ENCODE results near the gene GNG2. TPM values are rescaled to one million over a fixed set of nuclear protein-coding genes. Genes with fewer than 3 reads are reported as not detected.

GNG2 gene
- total RNA-seq, 2 donors from 2014 or later, result 47.9 to 51.6 TPM

DNA sequence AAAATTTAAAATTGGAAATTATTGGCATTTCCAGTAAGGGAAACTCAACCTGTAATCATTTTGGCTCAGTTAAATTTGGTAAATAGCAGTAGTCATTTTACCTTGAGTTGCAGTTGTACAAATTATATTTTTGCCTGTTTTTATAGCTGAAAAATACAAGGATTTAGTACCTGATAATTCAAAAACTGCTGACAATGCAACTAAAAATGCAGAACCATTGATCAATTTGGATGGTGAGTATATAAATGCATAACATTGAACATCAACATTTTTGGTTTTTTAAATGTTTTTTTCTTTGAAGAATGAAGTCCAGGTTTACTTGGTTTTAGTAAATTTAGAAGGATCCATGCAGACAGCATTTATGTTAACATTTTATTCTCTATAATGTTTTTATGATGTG is 137.9 kb downstream of the GNG2 start:
- H3K4me1 Mint-ChIP-seq, result peaks cover 24% of the 10 kb centered on the region
- H3K27me3 ChIP-seq (ENCODE audit: control insufficient read depth, insufficient read depth, low read length, poor library complexity, severe bottlenecking), result no peaks in the 10 kb centered on the region
- no peaks in the 10 kb centered on the region for H3K27me3 Mint-ChIP-seq (ENCODE audit: insufficient read depth)
- no peak overlapping the region for H3K4me3 Mint-ChIP-seq
- H3K36me3 ChIP-seq (ENCODE audit: control insufficient read depth, insufficient read depth, low read length), result peaks cover 99% of the 10 kb centered on the region
- H3K27ac Mint-ChIP-seq, result no peak overlapping the region
- peaks cover 73% of the 10 kb centered on the region for H3K36me3 Mint-ChIP-seq (ENCODE audit: low read depth)
- DNase-seq, result no peak
- no peaks in the 10 kb centered on the region for H3K9me3 Mint-ChIP-seq
- no peak overlapping the region for H3K9ac ChIP-seq (ENCODE audit: extremely low read depth, low read length, poor library complexity, severe bottlenecking)
- TF ChIP-seq CTCF (conservative IDR thresholded peaks at IDR 0.05), result no peak
- H3K9me3 ChIP-seq (ENCODE audit: control insufficient read depth, low read length), result no peaks in the 10 kb centered on the region
- H3K27ac ChIP-seq (ENCODE audit: low read depth, low read length), result no peak overlapping the region
- peaks cover 11% of the 10 kb centered on the region for H3K4me1 ChIP-seq (ENCODE audit: control insufficient read depth, insufficient read depth, low read length)
- H3K4me3 ChIP-seq (ENCODE audit: low read length), result no peak overlapping the region

GRCh38 chr14:51999084-51999483 is 138.7 kb downstream of the GNG2 start:
- H3K9ac ChIP-seq (ENCODE audit: extremely low read depth, low read length, poor library complexity, severe bottlenecking), result no peak overlapping the region
- Mint-ChIP-seq H3K9me3 (no peaks in the 10 kb centered on the region), H3K27ac (no peak overlapping the region), H3K4me1 (peaks cover 22% of the 10 kb centered on the region), H3K27me3 (ENCODE audit: insufficient read depth) (no peaks in the 10 kb centered on the region), H3K4me3 (no peak overlapping the region), H3K36me3 (ENCODE audit: low read depth) (peaks cover 72% of the 10 kb centered on the region)
- peaks cover 99% of the 10 kb centered on the region for H3K36me3 ChIP-seq (ENCODE audit: control insufficient read depth, insufficient read depth, low read length)
- H3K9me3 ChIP-seq (ENCODE audit: control insufficient read depth, low read length), result no peaks in the 10 kb centered on the region
- no peak overlapping the region for H3K4me3 ChIP-seq (ENCODE audit: low read length)
- no peak for DNase-seq
- H3K27me3 ChIP-seq (ENCODE audit: control insufficient read depth, insufficient read depth, low read length, poor library complexity, severe bottlenecking), result no peaks in the 10 kb centered on the region
- 89% methylated on average over 2 of the region's 2 CpGs; no CpG with 5 or more reads in 1 of the 2 experiments for WGBS, 2 experiments (ENCODE audit: insufficient coverage in 1 of 2, insufficient read length in 1 of 2)
- TF ChIP-seq CTCF (conservative IDR thresholded peaks at IDR 0.05), result no peak
- no peak overlapping the region for H3K27ac ChIP-seq (ENCODE audit: low read depth, low read length)
- peaks cover 13% of the 10 kb centered on the region for H3K4me1 ChIP-seq (ENCODE audit: control insufficient read depth, insufficient read depth, low read length)

DNA sequence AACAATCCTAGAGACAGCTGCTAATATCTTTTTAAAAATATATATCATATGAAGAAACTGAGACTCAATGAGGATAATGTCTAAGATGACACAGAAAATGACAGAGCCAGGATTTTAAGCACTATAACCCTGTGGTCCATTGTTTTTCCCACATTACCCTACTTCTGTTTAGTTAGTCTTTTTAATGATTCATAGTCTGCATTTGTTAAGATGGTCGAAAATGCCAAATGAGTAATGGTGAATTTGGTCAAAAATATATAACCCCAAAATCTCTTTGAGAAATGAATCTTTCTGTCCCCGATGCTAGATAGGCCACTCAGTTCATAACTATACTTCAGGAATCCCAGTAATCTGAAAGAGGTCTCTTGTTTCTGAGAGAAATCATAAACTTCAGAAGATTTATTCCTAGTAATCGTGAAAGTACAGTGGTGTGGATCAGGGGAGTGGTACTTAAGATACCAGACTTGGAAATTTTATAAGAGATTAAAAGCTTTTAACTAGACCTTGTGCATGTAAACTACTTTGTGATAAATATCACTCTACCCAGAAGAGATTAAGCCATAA is 139.7 kb downstream of the GNG2 start:
- H3K27ac ChIP-seq (ENCODE audit: low read depth, low read length), result no peak overlapping the region
- H3K4me3 Mint-ChIP-seq, result no peak overlapping the region
- H3K27me3 Mint-ChIP-seq (ENCODE audit: insufficient read depth), result no peaks in the 10 kb centered on the region
- no peaks in the 10 kb centered on the region for H3K9me3 ChIP-seq (ENCODE audit: control insufficient read depth, low read length)
- peaks cover 99% of the 10 kb centered on the region for H3K36me3 ChIP-seq (ENCODE audit: control insufficient read depth, insufficient read depth, low read length)
- peaks cover 13% of the 10 kb centered on the region for H3K4me1 ChIP-seq (ENCODE audit: control insufficient read depth, insufficient read depth, low read length)
- H3K27ac Mint-ChIP-seq, result no peak overlapping the region
- H3K27me3 ChIP-seq (ENCODE audit: control insufficient read depth, insufficient read depth, low read length, poor library complexity, severe bottlenecking), result no peaks in the 10 kb centered on the region
- no peak for DNase-seq
- no peak for TF ChIP-seq CTCF (conservative IDR thresholded peaks at IDR 0.05)
- H3K9me3 Mint-ChIP-seq, result no peaks in the 10 kb centered on the region
- WGBS, 2 experiments (ENCODE audit: insufficient coverage in 1 of 2, insufficient read length in 1 of 2), result 92% methylated on average over 3 of the region's 3 CpGs; no CpG with 5 or more reads in 1 of the 2 experiments
- H3K36me3 Mint-ChIP-seq (ENCODE audit: low read depth), result peaks cover 75% of the 10 kb centered on the region
- H3K9ac ChIP-seq (ENCODE audit: extremely low read depth, low read length, poor library complexity, severe bottlenecking), result no peak overlapping the region
- H3K4me1 Mint-ChIP-seq, result peaks cover 15% of the 10 kb centered on the region
- H3K4me3 ChIP-seq (ENCODE audit: low read length), result no peak overlapping the region
